NOMO-1 (cell line): ENCODE data around the gene SCAMP5.

Experiments used
- DNase-seq, 2 experiments: peaks; one replicate each; lab custom pipeline; 2025; ENCODE audit not compliant: unreplicated experiment in 2 of 2; lab: John Stamatoyannopoulos, UW

Gene SCAMP5

DNA sequence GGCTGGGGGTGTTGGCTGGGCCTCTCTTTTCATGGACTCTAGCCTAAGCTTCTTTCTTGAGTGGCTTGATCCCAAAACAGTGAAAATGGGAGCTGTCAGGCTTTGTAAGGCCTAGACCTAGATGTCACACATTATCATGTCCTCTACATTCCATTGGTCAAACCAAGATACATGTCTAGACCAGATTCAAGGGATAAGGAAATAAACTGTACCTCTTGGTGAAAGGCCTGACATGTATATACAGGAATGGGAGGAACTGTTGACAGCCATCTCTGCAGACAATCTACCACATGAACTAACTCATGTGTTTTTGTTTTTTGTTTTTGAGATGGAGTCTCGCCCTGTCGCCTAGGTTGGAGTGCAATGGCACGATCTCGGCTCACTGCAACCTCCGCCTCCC, 27.7 kb upstream of the SCAMP5 start:
- no peak for DNase-seq

DNA sequence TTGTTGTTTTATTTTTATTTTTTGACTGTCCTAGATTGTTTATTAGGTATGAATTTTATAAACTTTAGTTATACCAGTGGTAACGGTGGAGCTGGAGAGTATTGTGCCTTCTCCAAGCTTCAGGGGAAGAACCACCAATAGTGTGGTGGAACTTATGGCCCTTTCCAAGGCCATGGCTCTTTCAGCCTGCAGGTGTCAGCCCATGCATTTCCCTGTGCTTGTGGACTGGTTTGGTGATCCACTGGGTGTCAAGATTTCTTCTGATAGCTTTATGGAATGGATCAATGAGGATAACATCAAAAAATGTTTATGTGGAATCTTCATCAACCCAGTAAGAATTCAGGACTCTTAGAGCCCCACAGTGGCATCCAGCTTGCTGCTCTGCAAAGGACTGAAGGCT, 19.2 kb upstream of the SCAMP5 start:
- no peak for DNase-seq

DNA sequence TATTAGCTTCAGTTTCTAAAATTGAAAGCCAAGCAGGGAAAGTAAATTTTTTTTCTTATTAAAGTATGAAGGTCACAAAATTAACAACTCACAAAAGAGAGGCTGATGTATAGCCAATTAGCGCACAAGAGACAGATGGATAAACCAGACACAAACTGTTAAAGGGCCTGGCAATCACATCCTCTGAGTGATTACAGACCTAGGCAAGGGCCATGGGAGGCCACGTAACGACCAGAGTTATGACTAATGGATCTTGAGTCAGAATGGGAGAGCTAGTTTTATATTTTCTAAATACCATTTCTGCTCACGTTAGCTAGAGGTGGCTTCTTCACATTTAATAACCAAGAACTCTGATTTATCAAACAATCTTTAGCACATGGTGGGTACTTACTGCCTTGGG, 17.8 kb upstream of the SCAMP5 start:
- DNase-seq: no peak

DNA sequence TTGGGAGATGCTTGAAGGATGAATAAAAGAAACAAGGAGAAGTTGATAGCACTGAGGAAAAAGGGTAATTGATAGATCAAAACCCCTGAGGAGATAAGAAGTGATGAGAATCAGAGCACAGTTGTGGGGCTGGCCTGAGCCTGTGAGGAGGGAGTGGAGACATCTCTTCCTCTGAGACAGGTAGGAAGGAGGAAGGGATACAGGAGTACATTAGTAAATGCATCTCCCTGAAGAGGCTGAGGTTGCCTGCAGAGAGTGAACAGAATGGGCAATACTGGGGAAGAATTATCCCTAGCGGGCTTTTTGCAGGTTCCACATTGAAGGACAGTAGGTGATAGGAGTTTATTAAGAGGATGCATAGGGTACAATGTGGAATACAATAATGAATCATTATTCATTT, 17.3 kb upstream of the SCAMP5 start:
- DNase-seq: no peak

DNA sequence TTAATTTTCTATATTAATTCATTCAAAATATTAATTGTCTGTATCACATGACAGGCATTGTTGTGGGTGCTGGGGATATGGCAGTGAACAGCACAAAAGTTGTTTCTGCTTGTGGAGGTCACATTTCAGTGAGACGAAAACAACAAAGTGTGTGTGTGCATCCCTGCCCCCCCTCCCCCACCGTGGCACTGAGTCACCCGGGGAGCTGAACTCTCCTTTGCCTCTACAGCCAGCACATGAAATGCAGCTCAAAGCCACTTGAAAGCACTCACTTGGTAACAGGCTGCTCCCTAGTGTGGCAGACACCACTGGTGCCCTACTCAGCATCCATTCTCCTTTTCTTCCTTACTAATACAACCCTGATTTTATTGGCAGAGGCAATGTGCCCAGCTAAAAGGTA, 16.9 kb upstream of the SCAMP5 start:
- no peak for DNase-seq

DNA sequence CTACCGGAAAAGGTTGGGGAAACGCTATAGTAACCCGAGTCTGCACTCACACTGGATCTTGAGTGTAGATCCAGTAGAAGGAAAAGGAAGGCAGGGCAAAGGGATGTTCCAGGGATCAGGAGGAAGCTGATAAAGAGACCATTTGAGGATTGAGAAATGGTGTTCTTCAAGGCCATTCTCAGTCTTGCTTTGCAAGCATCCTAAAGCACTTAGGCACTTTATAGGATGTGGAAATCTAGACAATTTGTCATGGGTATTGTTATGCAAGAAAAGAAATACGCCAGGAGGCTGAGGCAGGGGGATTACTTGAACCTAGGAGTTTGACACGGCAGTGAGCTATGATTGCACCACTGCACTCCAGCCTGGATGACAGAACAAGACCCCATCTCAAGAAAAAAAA, 13.2 kb upstream of the SCAMP5 start:
- peak in 1 of 2 experiments; percentile 45 for DNase-seq

DNA sequence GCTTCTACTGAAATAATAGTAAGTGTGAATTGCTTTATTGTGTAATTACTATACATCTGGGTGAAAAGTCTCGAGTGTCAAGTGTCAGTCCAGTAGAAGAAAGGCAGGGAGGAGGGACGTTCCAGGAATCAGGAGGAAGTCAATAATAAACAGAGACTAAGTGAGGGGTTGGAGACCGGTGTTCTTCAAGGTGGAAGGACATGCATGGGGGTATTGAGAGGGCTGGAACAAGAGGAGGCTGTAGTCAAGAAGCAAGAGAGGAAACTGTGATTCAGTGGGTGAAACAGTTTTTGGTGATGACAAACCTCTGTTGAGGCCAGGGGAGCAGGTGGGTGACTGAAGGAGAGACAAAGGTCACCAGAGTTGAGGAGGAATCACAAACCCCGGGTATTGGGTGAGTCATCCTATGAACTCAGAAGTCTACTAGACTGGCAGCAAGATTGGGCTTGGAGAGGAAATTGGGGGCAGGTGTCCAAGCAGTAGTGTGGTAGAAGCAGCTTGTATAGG, 11.6 kb upstream of the SCAMP5 start:
- peak; percentile 22 to 54 for DNase-seq

DNA sequence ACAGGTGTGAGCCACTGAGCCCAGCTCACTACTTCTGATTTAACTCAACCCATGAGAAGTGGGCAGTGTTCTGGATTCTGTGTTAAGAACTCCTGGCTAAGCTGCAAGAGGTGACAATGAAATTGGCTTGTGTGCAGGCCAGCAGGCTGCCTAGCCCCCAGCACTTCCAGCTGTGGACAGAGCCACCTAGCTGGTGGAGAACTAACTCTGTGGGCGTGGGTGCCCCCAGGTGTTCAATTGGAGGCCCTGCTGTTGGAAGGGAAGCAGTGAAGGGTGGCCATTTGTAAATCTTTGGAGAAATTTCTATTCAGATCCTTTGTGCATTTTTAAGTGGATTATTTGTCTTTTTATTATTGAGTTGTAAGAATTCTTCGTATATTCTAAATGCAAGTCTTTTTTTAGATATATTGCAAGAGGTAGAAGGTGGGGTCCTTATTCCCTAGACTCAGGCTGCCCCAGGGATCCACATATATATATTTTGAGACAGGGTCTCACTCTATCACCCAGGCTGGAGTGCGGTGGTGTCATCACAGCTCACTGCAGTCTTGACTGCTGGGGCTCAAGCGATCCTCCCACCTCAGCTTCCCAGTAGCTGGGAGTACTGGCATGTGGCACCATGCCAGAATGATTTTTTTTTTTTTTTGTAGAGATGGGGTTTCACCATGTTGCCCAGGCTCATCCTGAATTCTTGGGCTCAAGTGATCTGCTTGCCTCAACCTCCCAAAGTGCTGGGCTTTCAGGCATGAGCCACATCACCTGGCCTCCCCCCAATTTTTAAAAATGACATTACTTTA, 7.2 kb upstream of the SCAMP5 start:
- DNase-seq: peak; percentile 37 to 67

DNA sequence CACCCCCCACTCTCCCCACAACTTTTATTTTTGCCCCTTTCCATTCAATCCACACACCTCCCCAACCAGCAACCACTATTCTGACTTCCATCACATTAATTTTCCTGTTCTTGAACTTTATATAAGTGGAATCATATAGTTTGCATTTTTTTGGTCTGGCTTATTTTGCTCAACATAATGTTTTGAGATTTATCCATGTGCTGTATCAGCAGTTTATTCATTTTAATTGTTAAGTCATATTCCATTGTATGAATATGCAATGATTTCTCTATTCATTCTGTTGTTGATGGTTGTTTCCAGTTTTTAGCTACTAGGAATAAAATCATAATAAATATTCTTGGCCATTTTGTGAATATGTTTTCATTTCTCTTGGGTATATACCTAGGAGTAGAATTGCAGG, 5.8 kb upstream of the SCAMP5 start:
- DNase-seq: no peak

DNA sequence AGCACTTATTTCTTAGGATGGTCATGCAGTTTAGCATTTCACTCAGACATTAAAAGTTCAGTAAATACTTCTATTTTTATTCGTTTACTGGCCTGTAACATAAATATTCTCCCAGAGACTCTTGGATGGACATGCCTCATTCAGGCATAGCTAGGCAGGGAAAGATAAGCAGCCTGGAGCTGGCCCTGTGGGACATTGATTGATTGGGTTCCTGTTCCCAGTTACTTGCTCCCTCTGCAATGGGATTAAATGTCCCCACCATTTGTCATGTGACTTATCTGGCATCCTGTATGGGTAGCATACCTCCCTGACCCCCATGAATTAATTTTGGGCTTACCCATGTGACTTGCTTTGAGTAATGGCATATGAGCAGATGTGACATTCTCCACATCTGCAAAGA, 2.7 kb upstream of the SCAMP5 start:
- DNase-seq: no peak

DNA sequence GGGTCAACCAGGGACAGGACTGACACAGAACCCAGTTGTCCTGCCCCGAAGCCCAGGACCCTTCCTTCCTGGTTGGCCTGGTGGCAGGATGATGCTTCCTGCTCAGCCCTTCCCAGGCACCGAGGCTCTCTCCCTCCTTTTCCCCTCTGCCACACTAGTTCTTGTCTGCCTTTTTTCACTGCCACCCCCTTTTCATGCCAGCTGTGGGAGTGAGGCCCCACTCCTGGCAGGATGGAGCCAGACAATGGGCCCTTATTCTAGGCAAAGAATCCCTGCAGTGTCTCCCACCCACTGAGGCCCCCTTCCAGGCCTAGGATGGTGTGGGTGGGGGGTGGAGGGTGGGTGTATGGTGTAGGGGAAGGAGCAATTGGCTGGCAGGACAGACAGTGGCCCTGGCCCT, 1.1 kb upstream of the SCAMP5 start:
- no peak for DNase-seq

DNA sequence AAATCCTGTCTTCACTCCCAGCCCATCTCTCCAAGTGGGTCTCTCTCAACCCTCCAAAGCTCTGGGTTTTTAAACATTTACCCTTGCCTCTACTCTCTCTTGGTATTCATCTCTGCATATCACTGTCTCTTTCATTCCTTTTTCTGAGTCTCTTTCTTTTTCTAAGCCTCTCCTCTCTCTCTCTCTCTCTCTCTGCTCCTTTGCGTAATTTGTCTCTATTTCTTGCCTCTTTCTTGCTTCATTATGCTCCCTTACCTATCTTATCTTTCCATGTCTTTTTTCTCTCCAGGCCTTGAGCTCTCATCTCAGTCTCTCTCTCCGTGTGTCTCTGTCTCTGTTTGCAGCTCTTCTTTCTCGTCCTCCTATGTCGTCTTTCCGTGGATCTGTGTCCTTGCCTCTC, 678 bp upstream of the SCAMP5 start:
- DNase-seq: no peak

DNA sequence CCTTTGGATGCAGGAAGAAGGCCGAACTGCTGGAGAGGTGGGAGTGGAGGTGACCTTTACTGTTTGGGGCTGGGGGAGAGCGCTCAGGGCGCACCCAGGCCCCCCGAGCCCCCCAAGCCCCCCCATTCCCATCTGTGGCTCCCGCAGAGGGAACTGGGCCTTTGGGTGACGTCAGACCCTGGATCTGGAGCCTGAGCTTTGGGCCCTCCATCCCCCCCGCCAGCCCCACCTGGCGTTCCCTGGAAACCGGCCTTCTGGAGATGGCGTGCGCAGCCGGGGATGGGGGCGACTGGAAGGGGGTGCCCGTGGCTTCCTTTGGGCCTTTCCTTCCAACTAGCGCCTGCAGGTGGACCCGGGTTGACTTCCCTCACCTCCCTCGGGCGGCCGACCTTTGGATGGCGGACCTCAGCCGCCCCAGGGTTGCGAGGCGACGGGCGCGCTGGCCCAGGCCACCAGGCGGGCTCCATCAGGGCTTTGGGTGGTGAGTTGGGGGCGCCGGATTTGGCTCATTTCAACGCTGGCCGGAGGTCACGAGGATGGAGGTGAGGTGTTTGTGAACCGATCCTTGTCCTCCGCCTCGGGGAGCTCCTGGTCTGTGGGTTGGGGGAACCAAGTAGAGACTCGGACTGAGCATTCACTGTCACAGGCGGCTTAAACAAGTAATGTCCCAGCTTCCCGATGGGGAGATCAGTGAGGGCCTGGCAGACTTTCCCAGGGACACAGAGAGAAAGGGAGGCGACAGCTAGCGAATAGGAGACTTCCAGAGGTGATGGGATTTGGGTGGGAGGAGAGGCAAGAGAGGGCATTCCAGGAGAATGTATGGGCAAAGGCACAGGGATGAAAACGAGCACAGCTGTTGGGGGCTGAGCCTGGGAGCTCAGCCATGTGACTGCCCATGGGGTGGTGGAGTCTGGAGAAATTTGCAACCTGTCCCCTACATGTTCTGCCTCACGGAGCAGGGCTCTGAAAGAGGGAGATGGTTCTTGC, 709 bp downstream of the SCAMP5 start:
- no peak for DNase-seq

DNA sequence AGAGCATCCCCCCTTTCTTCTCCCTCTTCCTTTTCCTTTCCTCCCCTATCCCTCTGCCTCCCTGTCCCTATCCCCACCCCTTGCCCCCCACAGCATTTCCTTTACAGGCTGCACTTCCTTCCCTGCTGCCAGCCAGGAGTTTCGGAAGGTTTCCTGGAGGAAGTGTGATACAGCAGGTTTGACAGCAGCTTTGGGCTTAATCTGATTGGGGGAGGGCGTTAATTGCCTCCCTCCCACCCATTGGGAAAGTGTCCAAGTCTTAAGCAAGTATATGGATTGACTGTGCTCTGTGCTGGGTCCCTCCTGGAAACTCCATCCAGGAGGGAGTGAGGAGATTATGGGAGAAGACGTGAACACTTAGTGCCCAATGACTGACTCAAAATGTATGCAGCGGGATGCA, 1.8 kb downstream of the SCAMP5 start:
- DNase-seq: no peak

DNA sequence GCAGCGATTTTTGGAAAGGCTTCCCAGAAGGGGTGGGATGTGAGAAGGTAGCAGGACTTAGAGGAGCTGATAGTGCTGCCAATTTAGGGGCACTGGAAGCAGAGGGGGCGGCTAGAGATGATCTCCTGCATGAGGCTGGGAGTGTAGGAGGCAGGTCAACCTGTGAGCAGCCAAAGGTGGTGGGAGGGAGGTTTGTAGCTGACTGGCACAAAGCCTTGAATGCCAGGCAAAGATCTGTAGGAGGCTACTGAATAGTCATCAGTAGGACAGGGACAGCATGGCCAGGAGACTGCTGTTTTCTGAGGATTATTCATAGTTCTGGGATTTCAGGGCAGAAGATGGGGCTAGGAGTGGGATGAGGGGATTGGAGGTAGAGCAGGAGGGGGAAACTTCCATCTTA, 2.2 kb downstream of the SCAMP5 start:
- DNase-seq: no peak

DNA sequence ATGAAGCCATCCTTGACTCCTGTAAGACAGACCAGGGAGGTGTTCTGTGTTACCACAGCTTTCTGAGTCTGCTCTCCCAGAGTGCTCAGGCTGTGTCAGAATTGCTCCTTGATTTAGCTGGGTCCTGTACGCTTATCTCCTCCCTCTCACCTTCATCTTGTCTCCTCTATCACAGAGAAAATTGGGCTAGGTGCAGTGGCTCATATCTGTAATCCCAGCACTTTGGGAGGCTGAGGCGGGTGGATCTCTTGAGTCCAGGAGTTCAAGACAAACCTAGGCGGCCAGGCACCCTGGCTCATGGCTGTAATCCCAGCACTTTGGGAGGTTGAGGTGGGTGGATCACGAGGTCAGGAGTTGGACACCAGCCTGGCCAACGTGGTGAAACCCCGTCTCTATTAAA, 5.9 kb downstream of the SCAMP5 start:
- DNase-seq: no peak

DNA sequence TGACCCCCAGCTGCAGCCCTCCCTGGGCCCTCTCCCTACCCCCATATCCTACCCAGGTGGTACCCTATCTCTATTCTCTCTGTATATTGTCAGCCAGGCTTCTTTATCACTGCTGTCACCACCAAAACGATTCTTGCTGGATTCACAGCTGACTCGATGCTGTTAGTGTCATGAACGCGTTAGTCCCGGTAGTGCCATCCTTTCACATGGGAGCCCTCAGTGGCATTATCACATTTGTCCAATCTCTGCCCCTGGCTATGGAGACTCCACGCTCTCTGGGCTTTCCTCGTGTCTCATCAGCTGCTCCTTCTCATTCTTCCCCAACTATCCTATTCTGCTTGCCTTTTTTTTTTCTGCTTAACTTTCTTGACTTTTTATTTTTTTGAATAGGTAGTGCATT, 7.0 kb downstream of the SCAMP5 start:
- DNase-seq: no peak

DNA sequence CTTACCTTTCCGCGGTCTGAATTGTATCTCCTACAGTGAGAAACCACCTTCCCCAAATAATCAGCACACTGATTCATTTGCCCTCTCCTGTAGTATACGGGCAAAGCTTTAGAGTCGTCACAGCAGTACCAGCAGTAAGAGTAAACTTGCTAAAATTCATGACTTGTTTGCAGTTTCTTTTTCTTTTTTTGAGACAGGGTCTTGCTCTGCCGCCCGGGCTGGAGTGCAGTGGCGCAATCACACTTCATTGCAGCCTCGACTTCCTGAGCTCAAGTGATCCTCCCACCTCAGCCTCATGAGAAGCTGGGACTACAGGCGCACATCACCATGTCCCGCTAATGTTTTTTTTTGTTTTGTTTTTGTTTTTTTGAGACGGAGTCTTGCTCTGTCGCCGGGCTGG, 11.9 kb downstream of the SCAMP5 start:
- DNase-seq: no peak

DNA sequence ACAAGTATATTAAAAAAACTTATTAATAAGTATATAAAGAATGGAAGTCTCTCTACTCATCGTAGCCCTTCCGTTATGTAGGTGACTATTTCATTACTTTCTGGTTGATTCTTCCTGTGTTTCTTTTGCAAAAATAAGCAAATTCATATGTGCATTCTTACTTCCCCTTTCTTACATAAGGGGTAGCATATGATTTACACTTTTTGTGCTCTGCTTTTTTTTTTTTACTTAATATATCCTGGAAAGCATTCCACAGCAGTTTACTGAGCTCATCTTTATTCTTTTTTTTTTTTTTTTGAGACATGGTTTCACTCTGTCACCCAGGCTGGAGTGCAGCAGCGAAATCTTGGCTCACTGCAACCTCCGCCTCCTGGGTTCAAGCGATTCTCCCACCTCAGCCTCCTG, 12.9 kb downstream of the SCAMP5 start:
- DNase-seq: peak; percentile 30 to 76

DNA sequence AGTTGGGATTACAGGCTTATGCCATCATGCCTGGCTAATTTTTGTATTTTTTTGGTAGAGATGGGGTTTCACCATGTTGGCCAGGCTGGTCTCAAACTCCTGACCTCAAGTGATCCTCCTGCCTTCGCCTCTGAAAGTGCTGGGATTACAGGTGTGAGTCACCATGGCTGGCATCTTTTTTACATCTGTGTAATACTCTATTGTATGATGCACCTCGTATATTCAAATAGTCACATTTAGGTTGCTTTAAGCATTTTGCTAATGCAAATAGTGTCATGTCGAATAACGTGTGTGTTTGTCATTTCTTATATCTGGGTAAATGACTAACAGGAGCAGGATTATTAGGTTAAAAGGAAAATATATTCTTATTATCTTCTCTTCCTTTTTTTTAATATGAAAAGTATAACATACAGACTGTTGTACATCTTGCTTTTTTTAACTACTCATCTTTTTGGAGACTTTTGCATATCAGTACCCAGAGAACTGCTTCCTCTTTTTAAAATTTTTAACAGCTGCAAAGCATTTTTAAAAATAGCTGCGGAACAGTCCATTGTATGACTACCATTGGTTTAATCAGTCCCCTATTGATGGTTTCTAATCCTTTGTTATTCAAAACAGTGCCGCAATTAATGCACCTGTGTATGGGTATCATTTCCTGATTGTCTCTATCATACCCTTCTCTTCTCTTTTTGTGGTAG, 13.4 kb downstream of the SCAMP5 start:
- DNase-seq: peak; percentile 71 to 76

DNA sequence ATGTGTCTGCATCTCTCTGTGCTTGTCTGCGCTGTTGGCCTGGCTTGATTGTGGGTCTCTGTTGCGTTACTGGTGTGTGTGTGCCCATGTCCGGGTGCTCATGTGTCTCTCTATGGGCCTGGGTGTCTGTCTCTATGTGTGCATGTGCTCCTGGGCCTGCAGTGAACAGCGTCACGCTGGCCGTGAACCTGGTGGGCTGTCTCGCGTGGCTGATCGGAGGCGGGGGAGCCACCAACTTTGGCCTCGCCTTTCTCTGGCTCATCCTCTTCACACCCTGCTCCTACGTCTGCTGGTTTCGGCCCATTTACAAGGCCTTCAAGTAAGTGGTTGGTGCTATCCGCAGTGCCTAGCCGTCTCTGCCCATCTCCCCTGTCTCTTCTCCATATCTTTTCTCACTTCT, 21.1 kb downstream of the SCAMP5 start:
- DNase-seq: no peak
